HCT116 (cell line): ENCODE results near the gene STARD8. TPM values are rescaled to one million over a fixed set of nuclear protein-coding genes. Genes with fewer than 3 reads are reported as not detected.

Source experiments
- ATAC-seq: fragments of 200-7000 bp; cut with Tn5 transposase; 2 replicates; pipeline ENCODE4 v1.9.1; 2020; ENCODE audit warnings: mild to moderate bottlenecking, moderate library complexity
- BruUV-seq: library from RNA; stranded (reverse); fragments of 400-500 nt; replicated peaks from 2 replicates; lab custom pipeline; 2021; lab: Mats Ljungman, UMichigan
- CTCF ChIA-PET: fragments of 300-600 bp; sonication (Branson Sonifier 250); formaldehyde crosslinking; loops from one replicate; lab custom pipeline; 2021; ENCODE audit warnings: antibody characterized with exemption; lab: Charles Lee
- POLR2A ChIA-PET: fragments of 300-600, 350-600 bp; sonication (Branson Sonifier 250); formaldehyde crosslinking; loops from one replicate; lab custom pipeline; 2021; ENCODE audit warnings: antibody characterized with exemption; lab: Charles Lee
- RAD21 ChIA-PET, 2 experiments: fragments of 300-600 bp; sonication (Branson Sonifier 250); formaldehyde crosslinking; loops; one replicate each; lab custom pipeline; 2023; ENCODE audit warnings: low total read pairs in 2 of 2; ENCODE audit not compliant: uncharacterized antibody in 2 of 2, unreplicated experiment in 2 of 2, low non-redundant PET in 1 of 2; lab: Charles Lee
- DNase-seq: peaks from one replicate; pipeline ENCODE4 v3.0.0-alpha.2; 2010; ENCODE audit warnings: low read depth, low spot score
- H2AFZ ChIP-seq: fragments of 200-600 bp; shearing (Covaris generic), sonication (generic); 2 replicates; pipeline ENCODE4 v1.6.1; 2017; ENCODE audit warnings: low read depth, mixed run types, mixed read lengths, antibody characterized with exemption, low read length; ENCODE audit not compliant: poor library complexity, severe bottlenecking
- H3K27ac ChIP-seq: 2 replicates; pipeline ENCODE4 v1.5.1; 2012; ENCODE audit warnings: low read depth, low read length
- H3K27me3 ChIP-seq: fragments of 200-600 bp; sonication (generic); 2 replicates; pipeline ENCODE4 v1.6.1; 2016; ENCODE audit warnings: mixed run types, low read length, mixed read lengths; ENCODE audit not compliant: insufficient read depth
- H3K36me3 ChIP-seq, 2 experiments: fragments of 200-500 bp in 1 of 2; fragments of 200-600 bp in 1 of 2; sonication (Bioruptor generic) in 1 of 2; sonication (generic) in 1 of 2; 2 replicates each; pipeline versions ENCODE4 v1.5.1 to v1.6.1; 2014 to 2016; ENCODE audit warnings: low read length in 2 of 2, inconsistent platforms in 1 of 2, mixed read lengths in 1 of 2, mixed run types in 1 of 2; ENCODE audit not compliant: insufficient read depth in 2 of 2, control insufficient read depth in 1 of 2
- H3K4me1 ChIP-seq, 2 experiments: fragments of 200-600 bp in 1 of 2; sonication (generic) in 1 of 2; 2 replicates each; pipeline versions ENCODE4 v1.5.1 to v1.6.1; 2012 to 2017; ENCODE audit warnings: low read length in 2 of 2, inconsistent platforms in 1 of 2, mild to moderate bottlenecking in 1 of 2, mixed read lengths in 1 of 2, mixed run types in 1 of 2, moderate library complexity in 1 of 2; ENCODE audit not compliant: insufficient read depth in 2 of 2, control insufficient read depth in 1 of 2
- H3K4me2 ChIP-seq: fragments of 200-600 bp; sonication (generic); 2 replicates; pipeline ENCODE4 v1.6.1; 2017; ENCODE audit warnings: mixed run types, low read length, mixed read lengths
- H3K4me3 ChIP-seq, 2 experiments: fragments of 200-600 bp in 1 of 2; sonication (generic) in 1 of 2; replicated peaks in 1 of 2; 2 replicates each; pipeline ENCODE4 v1.5.1; 2011 to 2016; ENCODE audit warnings: low read length in 2 of 2, control low read depth in 1 of 2, low read depth in 1 of 2, mild to moderate bottlenecking in 1 of 2, mixed read lengths in 1 of 2, mixed run types in 1 of 2
- H3K79me2 ChIP-seq: fragments of 200-600 bp; sonication (generic); 2 replicates; pipeline ENCODE4 v1.6.1; 2017; ENCODE audit warnings: mild to moderate bottlenecking, mixed run types, low read length, moderate library complexity, mixed read lengths; ENCODE audit not compliant: insufficient read depth
- H3K9ac ChIP-seq: fragments of 200-600 bp; sonication (generic); 2 replicates; pipeline ENCODE4 v1.6.1; 2016; ENCODE audit warnings: low read length, mixed read lengths
- H3K9me2 ChIP-seq: fragments of 200-600 bp; sonication (generic), shearing (Covaris generic); 2 replicates; pipeline ENCODE4 v1.6.1; 2017; ENCODE audit warnings: mixed run types, mild to moderate bottlenecking, moderate library complexity; ENCODE audit not compliant: insufficient read depth
- H3K9me3 ChIP-seq, 2 experiments: fragments of 200-500 bp in 1 of 2; fragments of 200-600 bp in 1 of 2; sonication (Bioruptor generic) in 1 of 2; sonication (generic) in 1 of 2; 2 replicates each; pipeline ENCODE4 v1.6.1; 2014 to 2017; ENCODE audit warnings: low read length in 2 of 2, mixed read lengths in 2 of 2, inconsistent platforms in 1 of 2, low read depth in 1 of 2, mild to moderate bottlenecking in 1 of 2, mixed run types in 1 of 2, moderate library complexity in 1 of 2; ENCODE audit not compliant: control insufficient read depth in 1 of 2, insufficient read depth in 1 of 2
- H4K20me1 ChIP-seq: fragments of 200-600 bp; sonication (generic), shearing (Covaris generic); 2 replicates; pipeline ENCODE4 v1.6.1; 2017; ENCODE audit warnings: mixed run types, mild to moderate bottlenecking, moderate library complexity; ENCODE audit not compliant: insufficient read depth
- CBX3 ChIP-seq: IDR thresholded peaks from 2 replicates; pipeline ENCODE4 v1.6.1; 2012; ENCODE audit warnings: low read depth
- CEBPB ChIP-seq: IDR thresholded peaks from 2 replicates; pipeline ENCODE4 v1.6.1; 2012; ENCODE audit warnings: low read depth
- CTCF ChIP-seq, 3 experiments: fragments of 200-600 bp in 1 of 3; sonication (generic) in 1 of 3; IDR thresholded peaks in 2 of 3; conservative IDR thresholded peaks in 1 of 3; 2 replicates each; pipeline ENCODE4 v1.5.1; 2012 to 2017; ENCODE audit warnings: low read depth in 2 of 3, low read length in 2 of 3, antibody characterized with exemption in 1 of 3, borderline replicate concordance in 1 of 3, control low read depth in 1 of 3, mild to moderate bottlenecking in 1 of 3, mixed read lengths in 1 of 3, mixed run types in 1 of 3, moderate library complexity in 1 of 3; ENCODE audit not compliant: insufficient read depth in 1 of 3
- EGR1 ChIP-seq: IDR thresholded peaks from 2 replicates; pipeline ENCODE4 v1.6.1; 2012; ENCODE audit warnings: low read depth
- EZH2 ChIP-seq: fragments of 200-600 bp; sonication (generic); IDR thresholded peaks from 2 replicates; pipeline ENCODE4 v1.6.1; 2017; ENCODE audit warnings: antibody characterized with exemption, mixed run types
- FOSL1 ChIP-seq: IDR thresholded peaks from 2 replicates; pipeline ENCODE4 v1.6.1; 2012; ENCODE audit warnings: low read depth
- MAX ChIP-seq: IDR thresholded peaks from 2 replicates; pipeline ENCODE4 v1.6.1; 2012
- POLR2A ChIP-seq: IDR thresholded peaks from 2 replicates; pipeline ENCODE4 v1.7.0; 2011; ENCODE audit warnings: borderline replicate concordance; ENCODE audit not compliant: insufficient read depth, insufficient read length; ENCODE audit errors: extremely low read depth
- POLR2AphosphoS5 ChIP-seq: IDR thresholded peaks from 2 replicates; pipeline ENCODE4 v1.6.1; 2011; ENCODE audit warnings: mild to moderate bottlenecking, low read depth, low read length, moderate library complexity
- RAD21 ChIP-seq: IDR thresholded peaks from 2 replicates; pipeline ENCODE4 v1.6.1; 2012; ENCODE audit warnings: low read depth, mild to moderate bottlenecking
- REST ChIP-seq: IDR thresholded peaks from 2 replicates; pipeline ENCODE4 v1.6.1; 2012; ENCODE audit warnings: low read depth
- SIN3A ChIP-seq: IDR thresholded peaks from 2 replicates; pipeline ENCODE4 v1.6.1; 2012; ENCODE audit warnings: low read depth
- SP1 ChIP-seq: IDR thresholded peaks from 2 replicates; pipeline ENCODE4 v1.6.1; 2012; ENCODE audit warnings: low read depth
- SRF ChIP-seq: IDR thresholded peaks from 2 replicates; pipeline ENCODE4 v1.6.1; 2012; ENCODE audit warnings: low read depth
- TCF7L2 ChIP-seq: IDR thresholded peaks from 2 replicates; pipeline ENCODE4 v1.7.0; 2011; ENCODE audit warnings: borderline replicate concordance, inconsistent platforms; ENCODE audit not compliant: insufficient read depth, insufficient read length; ENCODE audit errors: extremely low read depth
- YY1 ChIP-seq: IDR thresholded peaks from 2 replicates; pipeline ENCODE4 v1.6.1; 2011; ENCODE audit warnings: low read length, low read depth, moderate library complexity, mild to moderate bottlenecking; ENCODE audit not compliant: insufficient replicate concordance; ENCODE audit errors: extremely low read depth
- ZBTB33 ChIP-seq: IDR thresholded peaks from 2 replicates; pipeline ENCODE4 v1.6.1; 2011; ENCODE audit warnings: mild to moderate bottlenecking, low read length, moderate library complexity; ENCODE audit not compliant: insufficient replicate concordance; ENCODE audit errors: extremely low read depth
- intact Hi-C: fragments of 100-400 bp; cut with micrococcal nuclease; formaldehyde crosslinking; loops from 2 replicates; pipeline ENCODE4 v1.10.0; 2022
- total RNA-seq: library from RNA; stranded (reverse); gene quantifications from one replicate; pipeline ENCODE4 v1.2.1, GENCODE V29; 2021; ENCODE audit not compliant: unreplicated experiment

Gene STARD8
- total RNA-seq, 1 experiment from 2014 or later = 5.4 TPM

GRCh38 chrX:68654693-68655092 is 7.2 kb downstream of the STARD8 start:
- BruUV-seq = no TSS peak
- ATAC-seq (no peak), DNase-seq (no peak)

More at GRCh38 chrX:68654693-68655092, 7.2 kb downstream of the STARD8 start:
- intact Hi-C loops = no loop called here
- no peaks in the 10 kb centered on the region for H3K9me3 ChIP-seq
- no peaks in the 10 kb centered on the region for H4K20me1 ChIP-seq
- ChIA-PET POLR2A (no interaction called here), CTCF (no interaction called here)
- no peak overlapping the region for H3K27ac ChIP-seq
- H3K79me2 ChIP-seq = no peaks in the 10 kb centered on the region
- no peaks in the 10 kb centered on the region for H3K4me1 ChIP-seq
- H3K27me3 ChIP-seq = no peaks in the 10 kb centered on the region
- H3K9me2 ChIP-seq = no peaks in the 10 kb centered on the region
- H3K36me3 ChIP-seq = no peaks in the 10 kb centered on the region
- no peak overlapping the region for H3K4me2 ChIP-seq
- no peak overlapping the region for H2AFZ ChIP-seq
- no peak overlapping the region for H3K4me3 ChIP-seq
- TF ChIP-seq TCF7L2 = no peak
- no peak for TF ChIP-seq POLR2A
- TF ChIP-seq RAD21 = no peak
- TF ChIP-seq CBX3 = no peak
- TF ChIP-seq SIN3A = no peak
- no peak for TF ChIP-seq MAX
- no peak for TF ChIP-seq SP1
- TF ChIP-seq SRF = no peak
- no peak for TF ChIP-seq YY1
- TF ChIP-seq EZH2 = no peak
- no peak for TF ChIP-seq POLR2AphosphoS5
- no peak for TF ChIP-seq EGR1
- TF ChIP-seq ZBTB33 = no peak
- no peak for TF ChIP-seq CTCF (IDR thresholded peaks at IDR 0.05 in 2 of 3, conservative IDR thresholded peaks at IDR 0.05 in 1 of 3; ENCODE audit: borderline replicate concordance in 1 of 3, insufficient read depth in 1 of 3, low read depth in 2 of 3, low read length in 2 of 3)
- no peak for TF ChIP-seq REST
- no peak for TF ChIP-seq CEBPB
- no peak for TF ChIP-seq FOSL1
- TF ChIP-seq, all 23 proteins: peak for 0
- RAD21 ChIA-PET = no interaction called here
- no peak overlapping the region for H3K9ac ChIP-seq
